Tibial nerve (tissue), 4 donors: ENCODE results near the gene CALY.

ENCODE experiments used
- EP300 ChIP-seq, 2 donors: sonication (generic); formaldehyde crosslinking; IDR thresholded peaks; one replicate each; pipeline ENCODE4 v1.6.1; 2017; ENCODE audit warnings: antibody characterized with exemption in 2 of 2, mild to moderate bottlenecking in 1 of 2
- TF ChIP-seq, protein P1 (sequence below), 5 experiments: fragments of 200-600 bp in 3 of 5; fragments of 450-650 bp in 2 of 5; sonication (generic) in 3 of 5; IDR thresholded peaks; one replicate each; pipeline ENCODE4 v1.5.1; 2016 to 2019; ENCODE audit warnings: antibody characterized with exemption in 5 of 5, mild to moderate bottlenecking in 3 of 5, moderate library complexity in 2 of 5

DNA sequence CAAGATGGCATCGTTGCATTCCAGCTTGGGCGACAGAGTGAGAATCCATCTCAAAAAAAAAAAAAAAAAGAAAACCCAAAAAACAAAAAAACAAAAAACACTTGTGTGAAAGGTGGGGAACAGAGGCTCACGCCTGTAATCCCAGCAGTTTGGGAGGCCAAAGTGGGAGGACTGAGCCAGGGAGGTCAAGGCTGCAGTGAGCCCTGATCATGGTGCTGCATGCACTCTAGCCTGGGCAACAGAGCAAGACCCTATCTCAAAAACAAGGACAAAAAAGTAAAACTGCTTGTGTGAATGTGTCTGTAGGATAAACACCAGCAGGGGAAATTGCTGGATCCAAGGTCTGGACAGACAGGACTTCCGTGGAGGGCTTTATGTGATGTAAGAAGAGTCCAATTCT lies 46.9 kb upstream of the CALY start:
- TF ChIP-seq, protein P1, sequence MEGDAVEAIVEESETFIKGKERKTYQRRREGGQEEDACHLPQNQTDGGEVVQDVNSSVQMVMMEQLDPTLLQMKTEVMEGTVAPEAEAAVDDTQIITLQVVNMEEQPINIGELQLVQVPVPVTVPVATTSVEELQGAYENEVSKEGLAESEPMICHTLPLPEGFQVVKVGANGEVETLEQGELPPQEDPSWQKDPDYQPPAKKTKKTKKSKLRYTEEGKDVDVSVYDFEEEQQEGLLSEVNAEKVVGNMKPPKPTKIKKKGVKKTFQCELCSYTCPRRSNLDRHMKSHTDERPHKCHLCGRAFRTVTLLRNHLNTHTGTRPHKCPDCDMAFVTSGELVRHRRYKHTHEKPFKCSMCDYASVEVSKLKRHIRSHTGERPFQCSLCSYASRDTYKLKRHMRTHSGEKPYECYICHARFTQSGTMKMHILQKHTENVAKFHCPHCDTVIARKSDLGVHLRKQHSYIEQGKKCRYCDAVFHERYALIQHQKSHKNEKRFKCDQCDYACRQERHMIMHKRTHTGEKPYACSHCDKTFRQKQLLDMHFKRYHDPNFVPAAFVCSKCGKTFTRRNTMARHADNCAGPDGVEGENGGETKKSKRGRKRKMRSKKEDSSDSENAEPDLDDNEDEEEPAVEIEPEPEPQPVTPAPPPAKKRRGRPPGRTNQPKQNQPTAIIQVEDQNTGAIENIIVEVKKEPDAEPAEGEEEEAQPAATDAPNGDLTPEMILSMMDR (IDR thresholded peaks at IDR 0.05): no peak
- no peak for TF ChIP-seq EP300 (IDR thresholded peaks at IDR 0.05)
